GM18868 (cell line): Measurements from ENCODE around the gene DNAH7.
A peak's percentile ranks its signal among the peaks of the same experiment; 100 is the strongest.
"Not testable (repeated sequence)": the region's sequence is repeated elsewhere in the genome, so short reads cannot be mapped to it uniquely, and the experiment has no call there.

ENCODE experiments used
- ATAC-seq: cut with Tn5 transposase; IDR thresholded peaks from one replicate; pipeline ENCODE4 v1.9.1; 2021; ENCODE audit warnings: mild to moderate bottlenecking, moderate library complexity; ENCODE audit not compliant: unreplicated experiment

Gene DNAH7

GRCh38 chr2:195984923-195985726 lies 83.5 kb downstream of the DNAH7 start:
- peak; percentile 48 for ATAC-seq

GRCh38 chr2:195967336-195967735 lies 101.3 kb downstream of the DNAH7 start:
- ATAC-seq = no peak

- ATAC-seq = peak; percentile 98
Measured at GRCh38 chr2:195961873-195962272, 106.8 kb downstream of the DNAH7 start.

GRCh38 chr2:195959341-195959740 lies 109.3 kb downstream of the DNAH7 start:
- no peak for ATAC-seq

DNA sequence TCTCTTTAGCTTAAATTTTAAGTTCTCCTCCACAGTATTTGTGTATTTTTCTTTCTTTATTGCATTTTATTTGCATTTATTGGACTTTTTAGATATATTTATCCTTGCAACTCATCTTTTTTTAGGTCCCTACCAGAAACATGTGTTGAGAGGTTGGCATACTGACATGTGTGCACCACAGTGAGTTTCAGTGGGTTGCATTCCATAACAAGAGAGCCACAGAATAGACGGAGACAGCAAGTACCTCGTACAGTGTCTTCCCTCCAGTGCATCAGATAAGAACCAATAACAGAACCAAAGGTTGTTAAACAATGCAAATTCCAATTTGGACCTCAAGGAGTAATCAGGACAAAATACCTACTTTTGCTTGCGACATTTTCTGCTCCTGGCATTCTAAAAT lies 111.9 kb downstream of the DNAH7 start:
- ATAC-seq = no peak

GRCh38 chr2:195945056-195945455 lies 123.6 kb downstream of the DNAH7 start:
- ATAC-seq = no peak

DNA sequence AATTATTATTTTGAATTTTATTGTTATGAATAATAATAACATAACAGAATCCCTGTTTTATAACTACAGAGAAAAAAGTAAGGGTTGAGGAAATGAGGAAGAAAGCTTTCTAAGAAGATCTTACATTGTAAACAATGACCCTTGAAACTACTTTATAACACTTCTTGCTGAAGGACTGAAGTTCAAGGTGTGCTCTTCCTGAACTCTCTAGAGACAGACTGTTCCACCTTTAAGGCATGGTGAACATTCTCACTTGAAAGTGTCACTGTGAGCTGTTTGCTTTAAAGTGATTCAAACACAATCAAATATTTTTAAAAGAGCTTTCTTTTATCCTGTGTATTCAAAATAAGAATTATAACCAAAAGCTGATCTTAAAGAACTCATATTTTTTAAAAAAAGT lies 131.5 kb downstream of the DNAH7 start:
- ATAC-seq = no peak

DNA sequence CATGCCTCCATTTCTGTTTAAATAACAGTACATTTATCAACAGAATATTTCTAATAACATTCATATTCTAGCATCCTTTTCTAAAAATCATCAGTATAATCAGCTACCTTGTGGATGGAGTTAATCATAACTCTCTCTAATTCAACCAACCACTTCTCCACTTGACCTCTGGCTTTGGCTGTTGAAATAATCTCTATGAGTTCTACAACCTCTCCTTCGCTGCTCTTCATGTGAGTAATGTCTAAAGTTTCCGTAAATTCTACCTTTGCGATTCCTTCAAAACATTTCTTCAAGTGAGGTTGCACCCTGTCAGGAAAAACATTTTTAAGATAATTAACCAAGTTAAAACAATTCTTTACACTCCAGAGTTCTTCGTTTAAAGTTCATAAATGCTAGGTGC lies 134.2 kb downstream of the DNAH7 start:
- ATAC-seq = no peak

- no peak for ATAC-seq
Measured at GRCh38 chr2:195929531-195929930, 139.1 kb downstream of the DNAH7 start.

- ATAC-seq = no peak
Measured at GRCh38 chr2:195925120-195925519, 143.5 kb downstream of the DNAH7 start.

DNA sequence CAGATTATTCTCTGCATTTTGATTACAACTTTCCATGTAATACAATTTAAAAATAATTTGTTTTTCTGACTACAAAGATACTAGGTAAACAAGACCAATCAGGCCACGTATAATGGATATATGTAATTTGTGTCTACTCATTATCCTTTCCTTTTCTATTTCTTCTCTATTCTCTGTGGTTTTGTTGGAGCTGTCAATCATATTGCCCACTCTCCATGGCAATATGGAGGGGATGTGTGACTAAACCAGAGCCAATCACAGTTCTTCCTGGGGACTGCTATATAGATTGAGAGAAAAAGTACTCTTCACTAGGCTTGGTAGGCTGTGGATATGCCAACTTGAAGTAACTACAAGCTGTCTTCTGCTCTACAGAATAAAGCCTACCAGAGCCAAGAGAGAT lies 144.7 kb downstream of the DNAH7 start:
- peak; percentile 26 for ATAC-seq

DNA sequence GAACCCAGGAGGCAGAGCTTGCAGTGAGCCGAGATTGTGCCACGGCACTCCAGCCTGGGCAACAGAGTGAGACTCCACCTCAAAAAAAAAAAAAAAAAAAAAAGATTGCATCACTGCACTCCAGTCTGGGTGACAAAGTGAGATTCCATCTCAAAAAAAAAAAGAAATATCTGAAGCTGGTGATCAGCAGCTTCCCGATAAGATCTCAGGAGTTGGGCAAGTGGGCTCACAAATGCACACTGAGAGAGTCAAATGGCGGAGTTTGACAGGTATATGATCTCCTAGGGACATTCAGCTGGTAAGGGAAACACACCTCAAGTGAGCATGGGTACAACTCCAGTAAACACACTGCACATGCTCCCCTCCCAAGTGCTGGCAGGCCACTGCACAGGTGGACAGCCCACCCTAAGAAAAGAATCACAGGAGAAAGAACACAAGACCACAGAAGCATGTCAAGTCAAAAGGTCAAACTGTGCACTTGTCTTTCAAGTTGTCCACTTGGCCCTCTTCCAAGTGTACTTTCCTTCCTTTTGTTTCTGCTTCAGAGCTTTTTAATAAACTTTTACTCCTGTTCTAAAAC lies 151.5 kb downstream of the DNAH7 start:
- ATAC-seq = not testable (repeated sequence)

DNA sequence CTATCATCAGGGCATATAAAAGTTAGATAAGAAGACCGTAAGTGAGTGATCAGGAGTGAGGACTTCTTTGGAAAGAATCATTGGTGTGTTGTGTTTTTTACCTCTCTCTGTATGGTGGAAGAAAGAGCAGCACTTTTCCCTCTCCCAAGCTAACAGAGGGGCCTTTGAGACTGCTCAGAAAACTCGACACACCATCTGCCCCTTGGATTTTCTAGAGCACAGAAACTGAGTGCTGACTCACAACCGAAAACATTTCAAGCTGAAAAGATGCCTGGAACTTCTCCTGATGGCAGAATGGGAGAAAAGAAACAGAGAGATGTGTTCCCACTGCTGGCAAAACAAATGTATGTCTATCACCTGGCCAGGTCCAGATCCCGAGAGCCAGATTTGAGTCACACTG lies 156.6 kb downstream of the DNAH7 start:
- no peak for ATAC-seq

DNA sequence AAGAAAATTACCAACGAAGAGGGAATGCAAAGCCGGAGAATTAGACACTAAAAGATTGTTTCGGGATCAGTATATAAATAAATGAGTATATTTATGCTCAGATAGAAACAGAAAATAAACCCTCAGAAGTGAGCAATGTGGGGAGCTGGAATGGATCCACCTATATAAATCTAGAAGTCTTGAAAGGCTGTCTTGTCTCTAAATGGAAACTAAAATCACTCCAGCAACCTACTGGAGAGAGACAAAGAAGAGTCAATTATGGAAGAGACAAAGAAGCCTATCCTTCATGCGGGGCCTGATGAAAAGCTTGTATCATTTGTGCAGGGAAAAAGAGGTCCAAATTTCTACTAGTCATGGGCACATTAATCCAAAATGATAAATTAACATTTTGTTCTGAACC lies 158.1 kb downstream of the DNAH7 start:
- no peak for ATAC-seq

DNA sequence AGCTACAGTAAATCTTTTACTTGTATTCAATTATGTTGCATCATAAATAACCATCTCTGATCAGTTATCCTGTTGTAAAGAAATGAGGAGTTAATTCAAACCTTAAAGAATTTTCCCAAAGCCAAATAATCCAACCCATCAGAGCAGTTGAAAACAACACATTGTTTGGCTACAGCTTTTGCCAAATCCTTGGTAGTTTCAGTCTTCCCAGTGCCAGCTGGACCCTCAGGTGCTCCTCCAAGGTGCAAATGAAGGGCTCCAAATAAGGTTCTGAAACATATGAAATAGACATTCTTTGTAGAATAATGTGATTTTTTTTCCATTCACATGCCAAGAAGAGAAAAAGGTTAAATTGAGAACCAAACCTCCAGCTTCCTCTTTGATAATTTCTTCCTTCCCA lies 158.7 kb downstream of the DNAH7 start:
- no peak for ATAC-seq

- ATAC-seq = no peak
Measured at GRCh38 chr2:195907474-195907873, 161.2 kb downstream of the DNAH7 start.

DNA sequence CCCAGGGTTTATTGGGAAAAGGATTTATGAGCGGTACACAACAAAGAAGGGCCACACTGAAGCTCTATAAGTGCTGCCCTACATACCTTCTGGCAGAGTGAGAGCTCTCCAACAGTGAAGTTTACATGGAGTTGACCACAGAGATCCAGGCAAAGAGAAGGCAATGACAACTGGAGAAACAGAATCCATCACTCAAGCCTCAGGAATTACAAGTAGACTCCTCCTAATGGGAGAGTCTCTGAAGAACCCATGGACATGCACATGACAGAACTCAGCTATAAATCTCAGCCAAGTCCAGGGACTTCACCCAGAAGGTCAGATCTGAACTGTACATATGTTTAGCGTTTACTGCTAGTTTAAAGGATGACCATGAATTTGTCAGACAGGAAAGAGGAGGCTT lies 164.7 kb downstream of the DNAH7 start:
- no peak for ATAC-seq

- ATAC-seq = no peak
Measured at GRCh38 chr2:195902857-195903256, 165.8 kb downstream of the DNAH7 start.

GRCh38 chr2:195899226-195899625 lies 169.4 kb downstream of the DNAH7 start:
- no peak for ATAC-seq

GRCh38 chr2:195898505-195899191 lies 170.0 kb downstream of the DNAH7 start:
- ATAC-seq = peak; percentile 50

GRCh38 chr2:195891081-195891480 lies 177.6 kb downstream of the DNAH7 start:
- no peak for ATAC-seq

DNA sequence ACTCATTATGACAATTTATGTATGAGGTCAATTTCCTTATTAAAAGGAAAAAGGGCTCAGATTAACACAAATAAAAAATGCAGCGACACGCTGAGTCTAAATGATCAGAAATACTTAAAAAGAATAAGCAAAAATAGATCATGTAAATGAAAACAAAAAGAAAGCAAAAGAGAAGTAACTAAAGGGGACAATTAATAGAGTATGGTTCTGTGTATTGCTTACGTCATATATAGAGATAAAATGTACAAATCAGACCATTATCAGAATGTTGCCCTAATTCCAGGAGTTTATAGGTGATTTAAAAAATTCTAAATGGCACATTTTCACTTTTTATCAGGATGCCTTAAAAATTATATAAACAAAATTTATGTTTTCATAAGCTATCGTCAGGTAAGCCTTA lies 189.5 kb downstream of the DNAH7 start:
- ATAC-seq = no peak
